ENCODE data around the gene RASGRF2.

DNA sequence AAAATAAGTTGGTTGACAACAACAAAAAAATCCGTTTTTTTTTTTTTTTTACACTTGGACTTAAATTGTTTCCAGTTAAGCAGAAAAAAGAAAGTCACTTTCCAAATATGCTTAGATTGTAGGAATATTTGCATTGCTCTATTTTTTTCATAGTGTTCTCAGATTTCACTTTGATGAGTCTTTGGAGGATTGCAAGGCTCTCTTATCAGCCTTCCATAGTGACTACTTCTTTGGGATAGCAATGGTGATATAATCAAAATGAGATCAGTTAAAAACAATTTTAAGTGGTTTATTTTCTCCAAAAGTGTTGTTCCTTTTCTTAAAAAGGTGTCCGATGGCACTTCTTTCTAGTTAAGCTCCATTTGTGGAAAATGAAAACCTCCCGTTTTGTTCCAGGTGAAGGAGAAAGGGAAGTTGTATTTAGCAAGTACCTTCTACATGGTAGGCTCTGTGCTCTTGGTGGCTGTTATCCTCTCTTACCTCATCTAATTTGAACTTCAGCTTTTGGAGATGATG, 3.9 kb downstream of the RASGRF2 start:
- no peak for TF ChIP-seq POLR2AphosphoS5 (IDR thresholded peaks at IDR 0.05; ENCODE audit: borderline replicate concordance, low read depth, low read length)
- TF ChIP-seq EZH2 (IDR thresholded peaks at IDR 0.05): no peak
